Activated CD4-positive, alpha-beta T cell treated with anti-CD3 and anti-CD28 coated beads, Interleukin-2, amount 50 U/mL, for 16 hours (primary cell): ENCODE data around the gene SCUBE2.
"Not testable (repeated sequence)": the region's sequence is repeated elsewhere in the genome, so short reads cannot be mapped to it uniquely, and the experiment has no call there.

Experiments used
- DNase-seq: peaks from one replicate; pipeline ENCODE4 v3.0.0-alpha.2; 2020

SCUBE2 gene

DNA sequence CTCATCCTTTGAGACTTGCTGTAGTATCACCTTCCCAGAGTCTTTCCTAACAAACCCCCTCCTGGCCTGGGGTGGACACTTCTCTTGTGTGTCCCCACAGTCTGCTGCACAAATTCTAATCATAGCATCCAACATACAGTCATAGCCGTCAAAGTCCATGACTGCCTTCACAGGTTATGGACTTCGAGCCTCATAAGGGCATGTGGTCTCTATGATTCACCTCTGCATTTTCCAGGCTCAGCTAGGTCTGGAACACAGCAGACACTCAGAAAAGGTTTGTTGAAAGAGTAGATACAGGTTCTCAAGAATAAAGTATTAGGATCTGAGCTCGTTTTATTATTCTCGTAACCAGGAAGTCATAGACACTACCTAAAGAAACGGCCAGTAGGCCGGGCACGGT, 13.2 kb upstream of the SCUBE2 start:
- DNase-seq = no peak

DNA sequence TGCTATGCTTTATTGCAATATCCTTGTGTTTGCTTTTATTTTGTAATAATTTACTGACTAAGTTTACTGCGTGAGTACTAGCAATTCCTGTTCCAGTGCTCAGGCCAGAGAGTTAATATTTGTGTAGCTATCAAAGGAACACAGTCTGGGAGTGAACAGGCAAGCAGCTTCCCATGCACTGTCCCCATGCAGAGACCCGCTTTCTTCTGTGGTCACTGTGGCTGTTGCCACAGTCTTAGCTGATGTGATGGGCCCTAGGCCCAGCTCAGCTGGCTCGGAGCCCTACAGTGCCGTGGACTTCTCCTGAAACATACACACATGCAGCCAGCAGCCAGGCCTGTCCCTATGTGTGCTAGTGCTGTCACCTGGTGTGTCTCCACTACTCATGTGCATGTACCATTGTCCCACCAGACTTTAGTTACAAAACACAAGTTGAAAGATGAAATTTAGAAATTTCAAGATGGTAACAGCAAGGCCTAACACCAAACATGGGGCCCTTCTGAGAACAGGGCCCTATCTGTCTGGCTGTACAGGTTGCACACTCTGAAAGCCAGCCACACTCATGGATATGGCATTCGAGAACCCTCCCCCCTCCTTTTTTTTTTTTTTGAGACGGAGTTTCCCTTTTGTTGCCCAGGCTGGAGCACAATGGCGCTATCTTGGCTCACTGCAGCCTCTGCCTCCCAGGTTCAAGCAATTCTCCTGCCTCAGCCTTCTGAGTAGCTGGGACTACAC, 12.3 kb upstream of the SCUBE2 start:
- no peak for DNase-seq

DNA sequence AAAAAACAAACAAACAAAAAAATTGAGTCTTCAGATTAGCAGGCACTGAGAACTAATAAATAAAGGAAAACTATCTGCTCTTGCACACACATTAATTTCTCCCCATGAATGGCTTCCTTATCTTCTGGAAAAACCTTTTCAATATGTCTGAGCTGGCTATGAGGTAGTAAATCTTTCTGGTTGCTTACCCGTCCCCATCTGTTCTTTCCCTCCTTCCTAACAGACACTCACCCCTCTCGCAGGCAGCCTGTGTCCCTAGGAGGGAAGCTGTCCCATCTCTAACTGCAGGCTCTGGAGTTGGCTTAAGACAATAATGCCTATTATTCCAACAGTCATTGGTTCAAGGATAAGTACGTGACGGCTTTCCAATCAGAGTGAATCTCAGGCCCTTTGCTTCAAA, 8.2 kb upstream of the SCUBE2 start:
- no peak for DNase-seq

DNA sequence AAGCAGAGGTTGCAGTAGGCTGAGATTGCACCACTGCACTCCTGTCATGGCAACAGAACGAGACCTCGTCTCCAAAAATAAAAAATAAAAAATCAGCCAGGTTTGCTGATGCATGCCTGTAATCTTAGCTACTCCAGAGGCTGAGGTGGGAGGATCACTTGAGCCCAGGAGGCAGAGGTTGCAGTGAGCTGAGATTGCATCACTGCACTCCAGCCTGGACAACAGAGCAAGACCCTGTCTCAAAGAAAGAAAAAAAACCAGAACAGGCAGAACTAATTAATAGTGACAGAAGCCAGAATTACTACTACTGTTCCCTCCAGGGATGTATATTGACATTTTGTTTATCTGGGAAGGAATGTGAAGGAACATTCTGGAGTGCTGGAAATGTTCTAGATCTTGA, 7.1 kb upstream of the SCUBE2 start:
- DNase-seq = not testable (repeated sequence)

DNA sequence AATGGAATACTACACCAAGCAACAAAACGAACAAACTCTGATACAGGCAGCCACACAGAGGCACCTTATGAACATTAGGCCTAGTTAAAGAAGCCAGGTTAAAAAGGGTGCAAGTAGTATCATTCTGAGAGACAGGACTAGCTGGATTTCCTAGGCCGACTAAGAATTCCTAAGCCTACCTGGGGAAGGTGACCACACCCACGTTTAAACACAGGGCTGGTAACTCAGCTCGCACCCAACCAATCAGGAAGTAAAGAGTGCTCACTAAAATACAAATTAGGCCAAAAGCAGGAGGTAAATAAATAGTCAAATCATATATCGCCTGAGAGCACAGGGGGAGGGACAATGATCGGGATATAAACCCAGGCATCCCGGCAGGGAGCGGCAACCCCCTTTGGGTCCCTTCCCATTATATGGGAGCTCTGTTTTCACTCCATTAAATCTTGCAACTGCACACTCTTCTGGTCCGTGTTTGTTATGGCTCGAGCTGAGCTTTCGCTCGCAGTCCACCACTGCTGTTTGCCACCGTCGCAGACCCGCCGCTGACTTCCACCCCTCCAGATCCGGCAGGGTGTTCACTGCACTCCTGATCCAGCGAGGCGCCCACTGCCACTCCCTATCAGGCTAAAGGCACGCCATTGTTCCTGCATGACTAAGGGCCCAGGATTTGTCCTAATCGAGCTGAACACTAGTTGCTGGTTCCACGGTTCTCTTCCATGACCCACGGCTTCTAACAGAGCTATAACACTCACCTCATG, 6.0 kb upstream of the SCUBE2 start:
- DNase-seq = not testable (repeated sequence)

DNA sequence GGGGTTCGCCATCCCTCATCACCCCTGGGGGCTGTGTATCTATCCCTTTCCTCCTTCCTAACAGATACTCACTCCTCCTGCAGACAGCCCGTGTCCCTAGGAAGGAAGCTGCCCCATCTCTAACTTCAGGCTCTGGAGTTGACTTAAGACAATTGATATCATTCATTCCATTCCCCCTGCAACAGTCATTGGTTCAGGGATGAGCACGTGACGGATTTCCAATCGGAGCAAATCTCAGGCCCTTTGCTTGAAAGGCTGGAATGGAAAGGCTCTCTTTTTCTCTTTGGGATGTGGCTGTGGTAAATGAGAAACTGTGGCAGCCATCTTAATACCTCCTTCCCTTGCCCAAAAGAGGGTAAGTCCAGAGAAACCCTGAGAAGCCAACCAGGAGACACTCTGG, 5.0 kb upstream of the SCUBE2 start:
- no peak for DNase-seq

DNA sequence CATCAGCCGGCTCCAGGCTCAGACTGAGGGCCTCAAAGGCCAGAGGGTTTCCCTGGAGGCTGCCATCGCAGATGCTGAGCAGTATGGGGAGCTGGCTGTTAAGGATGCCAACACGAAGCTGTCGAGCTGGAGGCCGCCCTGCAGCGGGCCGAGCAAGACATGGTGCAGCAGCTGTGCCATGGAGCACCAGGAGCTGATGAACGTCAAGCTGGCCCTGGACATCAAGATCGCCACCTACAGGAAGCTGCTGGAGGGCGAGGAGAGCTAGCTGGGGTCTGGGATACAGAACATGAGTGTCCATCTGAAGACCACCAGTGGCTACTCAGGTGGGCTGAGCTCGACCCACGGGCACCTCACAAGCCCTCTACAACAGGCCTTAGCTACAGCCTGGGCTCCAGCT, 4.0 kb upstream of the SCUBE2 start:
- DNase-seq = no peak

DNA sequence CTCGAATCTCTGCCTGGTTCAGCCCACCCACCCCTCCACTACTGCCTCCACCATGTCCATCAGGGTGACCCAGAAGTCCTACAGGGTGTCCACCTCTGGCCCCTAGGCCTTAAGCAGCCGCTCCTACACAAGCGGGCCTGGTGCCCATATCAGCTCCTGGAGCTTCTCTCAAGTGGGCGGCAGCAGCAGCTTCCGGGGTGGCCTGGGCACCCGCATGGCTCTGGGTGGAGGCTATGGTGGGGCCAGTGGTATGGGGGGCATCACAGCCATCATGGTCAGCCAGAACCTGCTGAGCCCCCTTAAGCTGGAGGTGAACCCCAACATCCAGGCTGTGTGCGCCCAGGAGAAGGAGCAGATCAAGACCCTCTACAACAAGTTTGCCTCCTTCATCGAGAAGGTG, 3.0 kb upstream of the SCUBE2 start:
- DNase-seq = no peak

DNA sequence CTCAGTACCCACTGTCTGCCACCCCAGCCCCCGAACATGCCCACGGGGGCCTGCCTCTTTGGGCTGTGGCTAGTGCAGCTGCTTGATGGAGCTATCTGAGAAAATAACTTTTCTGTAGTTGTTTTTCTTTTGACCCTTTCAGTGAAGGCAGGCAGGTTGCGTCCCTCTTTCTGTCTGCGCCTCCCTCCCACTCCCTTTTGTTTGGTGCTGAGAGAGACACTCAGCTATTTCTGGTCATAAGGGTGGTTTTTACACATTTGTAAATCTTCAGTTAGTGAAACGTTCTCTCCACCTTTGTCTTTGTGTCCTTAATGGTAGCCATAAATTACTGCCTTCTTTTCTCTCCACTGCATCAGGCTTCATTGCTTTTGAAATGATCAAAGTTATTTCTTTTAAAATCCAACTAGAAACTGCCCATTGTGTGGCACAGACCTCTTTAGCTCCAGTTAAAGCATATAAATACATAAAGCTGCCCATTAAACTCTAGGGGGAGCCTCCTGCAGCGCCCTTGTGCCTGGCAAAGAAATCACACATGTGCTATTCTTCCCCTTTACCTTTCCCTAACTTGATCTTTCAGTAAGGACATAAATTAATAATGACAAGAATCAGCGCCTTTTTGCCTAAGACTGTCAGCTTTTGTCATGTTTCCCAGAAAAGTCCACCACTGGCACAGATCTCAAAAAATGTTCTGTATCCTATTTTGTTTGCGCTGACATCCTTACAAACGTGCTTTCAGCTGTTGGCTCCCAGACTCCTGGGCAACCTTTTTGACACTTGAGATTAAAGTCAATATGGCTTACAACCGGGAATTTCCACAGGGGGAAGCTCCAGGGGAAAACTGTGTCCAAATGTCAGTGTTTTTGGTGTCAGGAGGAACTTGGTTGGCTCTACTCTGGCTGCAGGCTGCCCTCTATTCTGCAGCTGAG, 1.7 kb upstream of the SCUBE2 start:
- DNase-seq = no peak

DNA sequence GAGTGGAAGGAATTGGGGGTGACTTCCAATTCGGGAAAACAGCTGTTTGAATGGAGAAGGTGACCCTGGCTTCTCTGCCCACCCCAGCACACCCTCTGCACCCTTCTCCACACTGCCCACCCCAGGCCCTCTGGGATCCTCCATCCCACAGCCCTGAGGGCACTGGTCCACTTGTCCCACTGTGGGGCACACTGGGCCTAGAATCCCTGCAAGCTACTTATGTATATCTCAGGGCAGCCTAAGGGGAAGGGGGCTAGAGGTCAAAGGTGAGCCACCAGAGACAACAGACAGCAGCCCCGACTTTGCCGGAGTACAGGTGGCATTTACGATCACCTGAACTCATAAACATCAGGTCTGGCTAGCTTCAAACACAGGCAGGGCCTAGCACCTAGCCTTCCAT, 673 bp upstream of the SCUBE2 start:
- DNase-seq = no peak

DNA sequence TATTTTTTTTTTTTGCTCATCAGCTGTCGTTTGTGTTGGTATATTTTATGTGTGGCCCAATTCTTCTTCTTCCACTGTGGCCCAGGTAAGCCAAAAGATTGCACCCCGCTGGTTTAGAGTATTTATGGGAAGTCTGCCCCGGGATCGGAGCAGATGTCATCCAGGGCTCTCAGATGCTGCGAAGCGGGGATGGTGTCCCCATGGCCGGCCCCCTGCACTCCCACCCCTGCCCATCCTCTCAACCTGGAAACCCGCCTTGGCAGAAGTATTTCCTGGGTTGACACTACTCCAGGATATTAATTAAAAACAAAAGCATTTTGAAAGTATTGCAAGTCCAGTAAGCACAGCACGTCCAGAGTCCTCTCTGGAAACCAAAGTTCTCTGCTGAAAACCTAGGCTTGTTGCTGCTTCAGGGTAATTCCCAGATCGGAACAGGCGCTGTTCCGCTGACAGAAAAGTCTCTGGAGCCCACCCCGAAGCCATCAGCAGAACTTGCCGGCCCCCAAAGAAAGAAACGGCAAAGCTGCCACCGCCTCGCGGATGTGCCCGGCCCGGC, 833 bp downstream of the SCUBE2 start:
- no peak for DNase-seq

DNA sequence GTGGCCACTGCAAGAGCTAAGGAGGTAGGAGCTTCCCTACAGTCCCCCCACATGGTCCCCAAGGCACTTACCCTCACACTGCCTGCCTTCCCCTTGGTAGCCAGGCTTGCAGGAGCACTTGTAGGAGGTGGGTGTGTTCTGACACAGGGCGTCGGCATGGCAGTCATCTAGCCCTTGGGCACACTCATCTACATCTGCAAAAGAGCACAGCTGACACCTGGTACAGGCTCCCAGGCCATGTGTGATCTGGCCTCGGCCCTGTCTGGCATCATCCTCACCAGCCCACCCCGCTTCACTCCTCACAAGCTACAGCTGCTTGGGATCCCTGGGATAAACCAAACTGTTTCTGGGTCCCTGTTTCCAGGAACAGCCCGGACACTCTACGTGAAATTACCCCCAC, 1.8 kb downstream of the SCUBE2 start:
- DNase-seq = no peak

DNA sequence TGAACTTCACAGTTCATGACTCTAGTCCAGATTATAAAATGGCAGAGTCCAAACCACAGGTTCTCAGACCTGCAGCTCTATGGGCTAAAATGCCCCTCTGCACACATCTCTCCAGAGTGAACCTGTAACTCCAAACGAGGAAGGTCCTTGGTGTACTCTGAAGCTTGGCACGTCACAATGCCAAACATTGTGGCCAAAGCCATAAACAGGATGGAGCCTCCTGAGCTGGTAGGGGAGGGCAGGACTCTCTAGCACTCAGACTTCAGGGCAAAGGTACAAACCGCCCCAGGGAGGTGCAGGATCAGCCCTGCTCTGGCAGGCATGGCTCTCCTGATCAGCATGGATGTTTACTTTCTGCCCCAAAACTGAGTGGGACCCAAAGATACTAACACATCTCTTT, 2.3 kb downstream of the SCUBE2 start:
- DNase-seq = no peak

DNA sequence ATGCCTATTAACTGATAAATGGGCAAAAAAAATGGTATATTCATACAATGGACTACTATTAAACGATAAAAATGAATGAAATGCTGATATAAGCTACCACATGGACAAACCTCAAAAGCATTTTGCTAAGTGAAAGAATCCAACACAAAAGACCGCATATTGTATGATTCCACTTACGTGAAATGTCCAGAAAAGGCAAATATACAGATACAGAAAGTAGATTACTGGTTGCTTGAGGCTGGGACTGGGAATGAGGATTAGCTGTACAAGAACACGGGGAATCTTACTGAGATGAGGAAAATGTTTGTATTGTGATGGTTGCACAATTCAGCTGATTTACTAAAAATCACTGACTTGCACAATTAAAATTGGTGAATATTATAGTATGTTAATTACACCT, 8.8 kb downstream of the SCUBE2 start:
- DNase-seq = no peak

DNA sequence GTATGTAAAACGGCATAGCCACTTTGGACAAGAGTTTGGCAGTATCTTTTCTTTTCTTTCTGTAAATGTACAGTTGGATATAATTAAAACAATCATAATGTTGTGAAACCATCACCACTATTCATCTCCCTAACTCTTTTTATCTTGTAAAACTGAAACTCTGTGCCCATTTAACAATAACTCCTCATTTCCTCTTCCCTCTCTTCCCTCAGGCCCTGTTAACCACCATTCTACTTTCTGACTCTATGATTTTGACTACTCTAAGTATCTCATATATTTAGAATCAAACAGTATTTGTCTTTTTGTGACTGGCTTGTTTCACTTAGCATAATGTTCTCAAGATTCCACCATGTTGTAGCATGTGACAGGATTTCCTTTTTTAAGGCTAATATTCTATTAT, 10.2 kb downstream of the SCUBE2 start:
- peak; percentile 55 for DNase-seq

DNA sequence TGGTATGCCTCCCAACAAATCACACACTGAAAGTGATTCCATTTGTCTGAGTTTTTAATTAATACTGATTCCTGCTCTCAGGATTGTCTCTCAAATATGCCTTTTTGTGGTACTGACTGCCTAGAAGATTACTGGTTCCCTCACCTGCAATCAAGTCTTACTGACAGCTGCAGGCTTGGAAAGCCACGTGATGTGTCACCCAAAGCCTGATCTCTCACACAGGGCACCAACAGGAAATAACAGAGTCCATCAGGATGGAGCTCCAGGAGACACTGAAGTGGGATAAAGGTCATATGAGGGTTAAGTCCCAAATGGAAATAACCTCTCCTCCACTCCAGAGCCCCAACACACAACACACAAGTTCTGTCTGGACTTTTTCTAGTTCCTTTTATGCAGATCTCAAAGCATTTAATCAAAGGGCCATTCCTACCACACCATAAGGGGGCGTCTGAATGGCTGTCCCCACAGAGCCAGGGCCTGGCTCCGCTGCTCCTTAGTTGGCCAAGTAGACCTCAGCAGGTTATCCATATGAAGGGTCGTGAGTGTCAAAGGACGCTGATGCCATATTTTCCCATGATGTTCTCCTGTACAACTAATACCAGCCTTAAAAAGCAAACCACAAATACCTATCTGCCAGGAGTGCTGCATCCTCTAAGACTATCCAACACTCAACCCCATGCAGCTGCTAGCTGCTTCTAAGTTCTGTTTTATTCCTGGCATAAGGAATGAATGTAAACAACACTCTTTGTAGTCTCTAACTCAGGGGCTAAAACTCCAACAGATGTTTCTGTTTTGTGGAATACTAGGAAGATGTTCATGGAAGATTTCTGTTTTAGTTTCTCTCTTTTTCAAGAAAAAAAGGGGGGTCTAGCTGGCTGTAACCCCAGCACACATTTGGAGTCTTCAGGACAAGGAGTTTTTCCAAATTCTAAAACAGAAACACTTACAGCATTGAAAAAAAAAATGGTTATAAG, 13.0 kb downstream of the SCUBE2 start:
- no peak for DNase-seq

DNA sequence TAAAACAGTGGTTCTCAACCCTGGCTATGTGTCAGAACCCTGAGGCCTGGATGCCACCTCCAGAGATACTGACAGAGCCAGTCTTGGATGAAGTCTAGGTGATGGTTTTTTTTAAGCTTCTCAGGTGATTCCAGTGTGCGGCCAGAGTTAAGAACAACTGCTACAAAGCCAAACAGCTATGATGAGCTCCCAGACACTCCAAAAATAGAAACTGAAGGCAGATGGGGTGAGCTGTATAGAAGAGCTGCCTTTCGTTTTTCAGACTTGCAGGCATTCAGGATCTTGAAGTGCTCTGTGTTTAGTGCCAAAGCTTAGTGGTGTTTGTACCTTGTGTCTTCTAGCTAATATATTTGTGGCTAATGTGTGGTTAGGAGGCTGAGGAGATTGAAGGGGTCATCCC, 14.2 kb downstream of the SCUBE2 start:
- DNase-seq = no peak

DNA sequence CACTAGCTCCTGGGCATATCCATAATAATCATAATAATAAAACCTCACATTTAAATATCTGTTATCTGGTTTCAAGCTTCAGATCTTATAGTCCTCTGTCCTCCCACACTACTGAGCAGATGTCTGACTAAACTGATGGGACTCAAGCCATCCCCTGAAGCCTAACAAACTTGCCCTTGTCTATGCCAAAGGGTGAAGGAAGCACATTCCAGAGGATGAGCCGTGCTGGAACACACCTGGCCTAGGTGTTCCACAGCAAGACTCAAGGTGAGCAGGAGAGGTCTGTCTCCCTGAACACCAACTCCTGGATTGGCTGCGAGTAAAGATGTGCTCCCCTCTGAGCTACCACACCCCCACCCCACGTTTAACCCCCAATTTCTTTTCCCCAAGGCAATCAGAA, 14.7 kb downstream of the SCUBE2 start:
- no peak for DNase-seq

DNA sequence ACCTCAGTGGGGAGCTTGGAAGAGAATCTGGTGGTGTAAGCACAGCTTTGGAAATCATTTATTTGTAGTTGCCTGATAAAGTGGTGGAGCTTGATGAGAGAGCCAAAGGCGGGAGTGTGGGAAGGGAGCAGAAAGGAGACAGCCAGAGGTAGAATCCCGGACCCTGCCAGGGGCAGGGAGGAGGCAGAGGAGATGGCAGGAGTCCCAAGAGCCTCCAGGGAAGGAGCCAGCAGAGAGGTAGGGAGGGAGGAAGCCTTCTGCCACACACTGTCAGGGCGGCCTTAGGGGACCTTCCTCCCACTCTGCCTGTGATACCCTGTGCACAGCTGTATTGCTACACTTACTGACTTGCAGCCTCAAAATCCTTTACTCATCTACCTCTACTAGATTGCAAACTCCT, 15.4 kb downstream of the SCUBE2 start:
- DNase-seq = no peak

DNA sequence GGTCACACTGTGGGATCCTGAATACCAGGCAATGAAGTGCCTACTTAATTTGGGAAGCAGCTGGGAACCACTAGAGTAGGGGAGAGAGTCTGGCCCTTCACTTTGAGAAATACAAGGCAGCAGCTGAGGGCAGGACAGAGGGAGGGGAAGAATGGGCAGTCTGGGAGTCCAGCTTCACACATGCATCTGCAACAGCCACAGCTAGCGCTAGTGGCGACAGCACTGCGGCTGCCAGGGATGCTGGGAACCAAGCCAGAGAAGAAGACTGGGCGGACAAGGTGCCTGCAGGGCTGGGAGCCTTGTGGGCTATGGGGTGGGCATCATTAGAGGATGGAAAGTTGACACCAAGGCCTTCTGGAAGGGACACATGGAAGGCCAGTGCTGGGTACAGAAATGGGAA, 15.8 kb downstream of the SCUBE2 start:
- DNase-seq = no peak

DNA sequence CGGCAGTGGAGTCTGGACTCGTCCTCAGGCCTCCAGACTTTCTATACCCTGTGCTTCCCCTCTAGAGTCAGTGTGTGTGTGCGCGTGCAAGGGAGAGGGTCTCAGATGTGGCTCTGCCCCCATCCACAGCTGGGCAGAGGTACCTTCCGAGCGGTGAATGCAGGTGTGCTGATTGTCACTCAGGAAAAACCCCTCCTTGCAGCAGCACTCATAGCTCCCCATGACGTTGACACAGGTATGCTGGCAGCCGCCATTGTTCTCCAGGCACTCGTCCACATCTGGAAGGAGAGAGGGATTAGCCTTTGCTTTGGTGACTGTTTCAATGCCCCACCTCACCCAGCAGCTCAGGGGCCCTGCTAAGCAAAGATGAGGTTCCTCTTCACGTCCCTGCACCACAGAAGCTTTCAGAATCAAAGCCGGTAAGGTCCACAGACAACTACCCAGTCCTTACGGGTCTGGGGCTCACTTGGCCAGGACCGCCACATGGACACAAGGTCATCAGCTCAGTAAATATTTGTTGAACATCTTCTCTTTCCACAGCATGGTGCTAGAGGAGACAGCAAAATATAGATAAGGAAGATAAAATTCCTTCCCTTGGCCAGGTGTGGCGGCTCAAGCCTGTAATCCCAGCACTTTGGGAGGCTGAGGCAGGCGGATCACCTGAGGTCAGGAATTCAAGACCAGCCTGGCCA, 16.9 kb downstream of the SCUBE2 start:
- DNase-seq = no peak
